Measurements from ENCODE around the gene JUNB.

JUNB gene

GRCh38 chr19:12799742-12800465 is 8.6 kb downstream of the JUNB start:
- no peak for DNase-seq (ENCODE audit: extremely low read depth, low read depth)
- TF ChIP-seq, protein P1, sequence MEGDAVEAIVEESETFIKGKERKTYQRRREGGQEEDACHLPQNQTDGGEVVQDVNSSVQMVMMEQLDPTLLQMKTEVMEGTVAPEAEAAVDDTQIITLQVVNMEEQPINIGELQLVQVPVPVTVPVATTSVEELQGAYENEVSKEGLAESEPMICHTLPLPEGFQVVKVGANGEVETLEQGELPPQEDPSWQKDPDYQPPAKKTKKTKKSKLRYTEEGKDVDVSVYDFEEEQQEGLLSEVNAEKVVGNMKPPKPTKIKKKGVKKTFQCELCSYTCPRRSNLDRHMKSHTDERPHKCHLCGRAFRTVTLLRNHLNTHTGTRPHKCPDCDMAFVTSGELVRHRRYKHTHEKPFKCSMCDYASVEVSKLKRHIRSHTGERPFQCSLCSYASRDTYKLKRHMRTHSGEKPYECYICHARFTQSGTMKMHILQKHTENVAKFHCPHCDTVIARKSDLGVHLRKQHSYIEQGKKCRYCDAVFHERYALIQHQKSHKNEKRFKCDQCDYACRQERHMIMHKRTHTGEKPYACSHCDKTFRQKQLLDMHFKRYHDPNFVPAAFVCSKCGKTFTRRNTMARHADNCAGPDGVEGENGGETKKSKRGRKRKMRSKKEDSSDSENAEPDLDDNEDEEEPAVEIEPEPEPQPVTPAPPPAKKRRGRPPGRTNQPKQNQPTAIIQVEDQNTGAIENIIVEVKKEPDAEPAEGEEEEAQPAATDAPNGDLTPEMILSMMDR (IDR thresholded peaks at IDR 0.05; ENCODE audit: low read depth, low read length, missing control alignments): no peak
- H3K4me3 ChIP-seq (replicated peaks; ENCODE audit: low read depth, low read length): peak overlapping the region; percentile 98

DNA sequence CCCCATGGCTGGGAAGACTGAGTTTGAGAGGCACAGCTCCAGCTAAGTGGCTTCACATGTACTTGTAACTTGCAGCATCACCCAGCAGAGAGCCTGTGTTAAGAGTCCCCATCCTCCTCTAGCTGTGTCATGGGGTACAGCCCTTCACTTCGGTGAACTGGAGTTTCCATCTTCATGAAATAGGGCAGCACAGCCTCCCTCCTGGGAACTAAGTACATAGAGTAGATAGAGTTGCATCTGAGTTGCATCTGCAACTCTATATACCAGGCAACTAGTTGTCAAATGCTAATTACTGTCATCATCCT is 9.1 kb downstream of the JUNB start:
- TF ChIP-seq, protein P1 (IDR thresholded peaks at IDR 0.05; ENCODE audit: low read depth, low read length, missing control alignments): no peak
- no peak for DNase-seq (ENCODE audit: extremely low read depth, low read depth)
- peak overlapping the region; percentile 98 for H3K4me3 ChIP-seq (replicated peaks; ENCODE audit: low read depth, low read length)

GRCh38 chr19:12800923-12801465 is 9.7 kb downstream of the JUNB start:
- TF ChIP-seq, protein P1 (IDR thresholded peaks at IDR 0.05; ENCODE audit: low read depth, low read length, missing control alignments): no peak
- no peak for DNase-seq (ENCODE audit: extremely low read depth, low read depth)
- H3K4me3 ChIP-seq (replicated peaks; ENCODE audit: low read depth, low read length): peak overlapping the region; percentile 98

GRCh38 chr19:12801466-12802266 is 10.4 kb downstream of the JUNB start, which contains the start of the genes PRDX2 and THSD8:
TSS of gene PRDX2 (minus strand) at chr19:12801800. CDS start at chr19:12801261, 539 bp downstream.
TSS of gene THSD8 (plus strand) at chr19:12802069. CDS start at chr19:12802072, 3 bp downstream.
- TF ChIP-seq, protein P1 (IDR thresholded peaks at IDR 0.05; ENCODE audit: low read depth, low read length, missing control alignments): no peak
- H3K4me3 ChIP-seq (replicated peaks; ENCODE audit: low read depth, low read length): peak within 1 kb of the TSS; percentile 98
- no peak for DNase-seq (ENCODE audit: extremely low read depth, low read depth)

- H3K4me3 ChIP-seq (replicated peaks; ENCODE audit: low read depth, low read length): peak overlapping the region; percentile 98
- DNase-seq (ENCODE audit: extremely low read depth, low read depth): no peak
- TF ChIP-seq, protein P1 (IDR thresholded peaks at IDR 0.05; ENCODE audit: low read depth, low read length, missing control alignments): no peak
Measured at GRCh38 chr19:12802267-12803106, 11.2 kb downstream of the JUNB start.

DNA sequence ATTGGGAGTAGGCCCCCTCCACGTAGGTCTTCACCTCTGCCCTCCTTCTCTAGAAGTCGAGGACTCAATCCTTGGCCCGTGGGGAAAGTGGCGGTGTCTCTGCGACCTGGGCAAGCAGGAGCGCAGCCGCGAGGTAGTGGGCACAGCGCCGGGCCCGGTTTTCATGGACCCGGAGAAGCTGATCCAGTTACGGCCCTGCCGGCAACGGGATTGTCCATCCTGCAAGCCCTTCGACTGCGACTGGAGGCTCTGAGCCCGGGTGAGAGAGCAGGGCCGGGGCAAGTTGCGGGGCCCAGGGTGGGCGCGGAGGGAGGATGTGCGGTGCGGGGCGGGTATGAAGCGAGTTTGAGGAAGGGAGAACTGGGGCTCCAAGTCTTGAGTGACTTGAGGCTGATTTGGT is 12.8 kb downstream of the JUNB start:
- H3K4me3 ChIP-seq (replicated peaks; ENCODE audit: low read depth, low read length): no peak overlapping the region

More for the DNA sequence above, 12.8 kb downstream of the JUNB start:
- no peak for DNase-seq (ENCODE audit: extremely low read depth, low read depth)
- TF ChIP-seq, protein P1 (IDR thresholded peaks at IDR 0.05; ENCODE audit: low read depth, low read length, missing control alignments): no peak

Measured in HFF-Myc (cell line).